HepG2 (cell line): Measurements from ENCODE around the gene SOAT2. TPM values are rescaled to one million over a fixed set of nuclear protein-coding genes. Genes with fewer than 3 reads are reported as not detected.
A peak's percentile ranks its signal among the peaks of the same experiment; 100 is the strongest.

Source experiments
- ATAC-seq: fragments of 200-7000 bp; cut with Tn5 transposase; 3 replicates; pipeline ENCODE4 v1.9.1; 2020; ENCODE audit warnings: mild to moderate bottlenecking, moderate library complexity
- BruUV-seq: library from RNA; stranded (reverse); fragments of 400-500 nt; replicated peaks from 2 replicates; lab custom pipeline; 2021; lab: Mats Ljungman, UMichigan
- CTCF ChIA-PET: fragments of 300-600 bp; formaldehyde crosslinking; extraction: SDS; loops from one replicate; lab custom pipeline; 2021; ENCODE audit warnings: low total read pairs, inconsistent platforms, low intra/inter-chr PET ratio; lab: Yijun Ruan, JAX
- POLR2A ChIA-PET: fragments of 350-600 bp; sonication (Branson Sonifier 250); formaldehyde crosslinking; loops from one replicate; lab custom pipeline; 2020; ENCODE audit warnings: antibody characterized with exemption, inconsistent platforms; lab: Yijun Ruan, JAX
- DNase-seq: peaks from one replicate; pipeline ENCODE4 v3.0.0-alpha.2; 2015; ENCODE audit warnings: low spot score
- FAIRE-seq: peaks from 3 replicates; lab custom pipeline; 2011; peaks lifted over from hg19 to GRCh38; lab: Jason Lieb, UNC
- H2AFZ ChIP-seq: one replicate; pipeline ENCODE4 v1.6.1; 2011; ENCODE audit warnings: low read length, inconsistent platforms
- H3K27ac ChIP-seq: fragments of 300-600 bp; 3 replicates; pipeline ENCODE4 v1.8.0; 2011; ENCODE audit warnings: mixed run types, mild to moderate bottlenecking, mixed read lengths, low read length, inconsistent platforms; ENCODE audit not compliant: insufficient read depth; ENCODE audit errors: extremely low read length
- H3K27me3 ChIP-seq, 2 experiments: fragments of 200-600 bp in 1 of 2; 2 replicates in 1 of 2; 3 replicates in 1 of 2; pipeline versions ENCODE4 v1.6.0 to v1.8.0; 2011; ENCODE audit warnings: low read length in 2 of 2, mild to moderate bottlenecking in 2 of 2, moderate library complexity in 2 of 2, inconsistent platforms in 1 of 2; ENCODE audit not compliant: insufficient read depth in 2 of 2, control insufficient read depth in 1 of 2
- H3K36me3 ChIP-seq, 2 experiments: fragments of 200-600 bp in 1 of 2; replicated peaks in 1 of 2; 2 replicates in 1 of 2; 3 replicates in 1 of 2; pipeline versions ENCODE4 v1.5.1 to v1.8.0; 2011; ENCODE audit warnings: low read length in 2 of 2, inconsistent platforms in 1 of 2; ENCODE audit not compliant: insufficient read depth in 2 of 2, control insufficient read depth in 1 of 2
- H3K4me1 ChIP-seq: 2 replicates; pipeline ENCODE4 v1.5.1; 2012; ENCODE audit warnings: low read length, inconsistent platforms; ENCODE audit not compliant: insufficient read depth
- H3K4me2 ChIP-seq: 2 replicates; pipeline ENCODE4 v1.6.0; 2011; ENCODE audit warnings: low read depth, low read length, inconsistent platforms
- H3K4me3 ChIP-seq, 3 experiments: fragments of 200-600 bp in 1 of 3; sonication (generic), shearing (Covaris generic) in 1 of 3; replicated peaks in 1 of 3; 2 replicates each; pipeline ENCODE4 v1.5.1; 2011 to 2016; ENCODE audit warnings: low read length in 3 of 3, inconsistent platforms in 2 of 3, low read depth in 2 of 3, mild to moderate bottlenecking in 2 of 3, control low read depth in 1 of 3, mixed read lengths in 1 of 3; ENCODE audit not compliant: insufficient read depth in 1 of 3
- H3K79me2 ChIP-seq: one replicate; pipeline ENCODE4 v1.6.1; 2011; ENCODE audit warnings: low read length, inconsistent platforms; ENCODE audit not compliant: insufficient read depth
- H3K9ac ChIP-seq: 2 replicates; pipeline ENCODE4 v1.6.0; 2011; ENCODE audit warnings: mild to moderate bottlenecking, low read depth, low read length, inconsistent platforms; ENCODE audit not compliant: insufficient read depth
- H3K9me3 ChIP-seq: 2 replicates; pipeline ENCODE4 v1.5.1; 2012; ENCODE audit warnings: mild to moderate bottlenecking, low read length
- H4K20me1 ChIP-seq: 2 replicates; pipeline ENCODE4 v1.6.0; 2011; ENCODE audit warnings: inconsistent platforms, mild to moderate bottlenecking, low read length, moderate library complexity; ENCODE audit not compliant: insufficient read depth
- ATF7 ChIP-seq, 2 experiments: fragments of 450-650 bp in 1 of 2; sonication (generic) in 1 of 2; formaldehyde crosslinking in 1 of 2; IDR thresholded peaks; 2 replicates each; pipeline versions ENCODE4 v1.4.0 to v1.6.1; 2016 to 2020; ENCODE audit warnings: antibody characterized with exemption in 1 of 2, mild to moderate bottlenecking in 1 of 2, missing genetic modification reagents in 1 of 2
- GATAD2A ChIP-seq: IDR thresholded peaks from 2 replicates; pipeline ENCODE4 v1.6.1; 2016
- POLR2AphosphoS2 ChIP-seq: IDR thresholded peaks from 2 replicates; pipeline ENCODE4 v1.6.1; 2011; ENCODE audit warnings: low read depth, low read length, improper control_type of control experiment
- SOX13 ChIP-seq, 3 experiments: fragments of 450-650 bp in 1 of 3; sonication (generic) in 1 of 3; formaldehyde crosslinking in 1 of 3; IDR thresholded peaks in 2 of 3; conservative IDR thresholded peaks in 1 of 3; 2 replicates each; pipeline versions ENCODE4 v1.5.0 to v1.6.1; 2016 to 2020; ENCODE audit warnings: antibody characterized with exemption in 1 of 3, mild to moderate bottlenecking in 1 of 3, missing compliant biosample characterization in 1 of 3, missing genetic modification reagents in 1 of 3, moderate library complexity in 1 of 3
- SOX5 ChIP-seq: IDR thresholded peaks from 2 replicates; pipeline ENCODE4 v1.6.1; 2016; ENCODE audit warnings: borderline replicate concordance
- SOX6 ChIP-seq, 2 experiments: fragments of 450-650 bp in 1 of 2; sonication (generic) in 1 of 2; formaldehyde crosslinking in 1 of 2; IDR thresholded peaks; 2 replicates each; pipeline versions ENCODE4 v1.4.0 to v1.6.1; 2017 to 2020; ENCODE audit warnings: antibody characterized with exemption in 1 of 2, mild to moderate bottlenecking in 1 of 2, missing genetic modification reagents in 1 of 2
- ZNF335 ChIP-seq: sonication (generic); formaldehyde crosslinking; IDR thresholded peaks from 2 replicates; pipeline ENCODE4 v1.4.0; 2020; ENCODE audit warnings: missing genetic modification reagents
- WGBS: methylation state at CpG from one replicate; pipeline ENCODE4 v1.1.6; 2017; ENCODE audit warnings: low lambda C conversion rate; 5-methylcytosine and 5-hydroxymethylcytosine counted together
- in situ Hi-C: cut with HindIII; loops from 2 replicates; pipeline ENCODE4 v1.10.0; 2017; ENCODE audit warnings: low pct_unique_long_range_greater_than_20kb; ENCODE audit not compliant: extremely low pct_ligation_motif_present
- intact Hi-C: fragments of 100-400 bp; cut with micrococcal nuclease; formaldehyde crosslinking; loops from one replicate; pipeline ENCODE4 v1.10.0; 2022; ENCODE audit not compliant: unreplicated experiment
- polyA plus RNA-seq, 8 experiments: library from polyadenylated mRNA; depleted of rRNA in 3 of 8; stranded (reverse) in 7 of 8; unstranded in 1 of 8; fragments of >200 nt; fragmentation: Illumina TruSeq in 4 of 8; extraction: Trizol in 4 of 8; gene quantifications; 2 replicates each; pipeline versions ENCODE4 v1.2.1 to v1.2.3, GENCODE V29; 2011 to 2016; ENCODE audit warnings: low read depth in 4 of 8, missing spikeins in 1 of 8, mixed read lengths in 1 of 8; ENCODE audit not compliant: insufficient read depth in 1 of 8
- total RNA-seq, 5 experiments: library from RNA; depleted of rRNA; stranded (reverse); fragments of >200 nt; fragmentation: Illumina TruSeq; extraction: Trizol; gene quantifications; 2 replicates each; pipeline ENCODE4 v1.2.3, GENCODE V29; 2016; ENCODE audit warnings: low read depth in 1 of 5
- TF ChIP-seq, protein P1 (sequence below): sonication (generic); formaldehyde crosslinking; IDR thresholded peaks from 2 replicates; pipeline ENCODE4 v1.4.0; 2020; ENCODE audit warnings: missing genetic modification reagents
- TF ChIP-seq, protein P2 (sequence below): sonication (generic); formaldehyde crosslinking; IDR thresholded peaks from 2 replicates; pipeline ENCODE4 v1.4.0; 2020; ENCODE audit warnings: mild to moderate bottlenecking, low read depth, missing genetic modification reagents

Gene SOAT2
- total and polyA plus RNA-seq, 2 of the 13 experiments (the other 11 are each of a cell fraction or from before 2014, with no cell fraction given) = 14.9 to 108 TPM

DNA sequence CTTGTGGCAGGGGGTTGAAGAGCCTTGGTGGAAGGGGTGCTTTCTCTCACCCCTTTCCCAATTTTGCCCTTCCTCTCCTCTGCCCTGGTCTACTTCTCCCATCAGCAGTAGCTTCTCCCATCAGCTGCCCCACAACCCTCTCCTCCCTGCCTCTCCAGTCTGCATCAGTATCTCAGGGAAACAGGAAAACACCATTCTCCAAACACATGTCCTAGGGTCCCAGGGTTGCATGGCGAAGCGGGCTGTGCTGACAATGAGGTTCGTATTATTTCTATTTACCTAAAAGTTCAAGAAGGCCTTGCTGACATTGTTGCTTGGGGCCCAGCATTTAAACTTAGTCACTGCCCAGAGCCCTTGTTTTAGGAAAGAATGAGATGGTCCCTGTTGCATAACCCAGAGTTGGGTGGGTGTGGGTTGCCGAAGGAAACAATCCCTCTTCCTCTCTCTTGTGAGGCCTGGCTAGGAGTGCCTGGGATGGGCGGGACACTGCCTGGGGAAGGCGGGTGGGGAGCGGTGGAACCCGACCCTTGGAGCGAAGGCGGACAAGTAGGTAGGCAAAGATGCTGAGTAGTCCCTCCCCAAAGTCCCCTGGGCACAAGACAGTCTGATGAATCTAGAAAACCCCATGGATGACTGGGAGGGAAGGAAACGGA lies 7.1 kb upstream of the SOAT2 start:
- no TSS peak for BruUV-seq
- H2AFZ ChIP-seq = no peak overlapping the region
- H3K9me3 ChIP-seq = no peaks in the 10 kb centered on the region
- ChIA-PET CTCF (no interaction called here), POLR2A (interaction anchor here (1.5 kb wide), 1 partner anchor 47 kb away, joined by 3 read pairs; no protein-coding TSS in a partner anchor)
- H3K27ac ChIP-seq = no peak overlapping the region
- FAIRE-seq (no peak), ATAC-seq (no peak), DNase-seq (no peak)
- H3K27me3 ChIP-seq = peaks cover 0 to 19% of the 10 kb centered on the region in 2 experiments; a peak in 3 of 5 replicates
- TF ChIP-seq ZNF335 (CRISPR knock-in tag) (no peak), GATAD2A (CRISPR knock-in tag) (no peak), SOX5 (CRISPR knock-in tag) (peak; percentile 41; the same call in 1 of the 2 replicates), POLR2AphosphoS2 (no peak), ATF7 (IDR thresholded peaks at IDR 0.05) (no peak), ATF7 (CRISPR knock-in tag; IDR thresholded peaks at IDR 0.05) (no peak), SOX6 (IDR thresholded peaks at IDR 0.05) (no peak), SOX6 (CRISPR knock-in tag; IDR thresholded peaks at IDR 0.05) (peak; percentile 66), SOX13 (IDR thresholded peaks at IDR 0.05) (no peak), SOX13 (CRISPR knock-in tag; conservative IDR thresholded peaks at IDR 0.05 in 1 of 2, IDR thresholded peaks at IDR 0.05 in 1 of 2) (peak in 1 of 2 experiments; percentile 69; a peak in 2 of 4 replicates)
- TF ChIP-seq, protein P1, sequence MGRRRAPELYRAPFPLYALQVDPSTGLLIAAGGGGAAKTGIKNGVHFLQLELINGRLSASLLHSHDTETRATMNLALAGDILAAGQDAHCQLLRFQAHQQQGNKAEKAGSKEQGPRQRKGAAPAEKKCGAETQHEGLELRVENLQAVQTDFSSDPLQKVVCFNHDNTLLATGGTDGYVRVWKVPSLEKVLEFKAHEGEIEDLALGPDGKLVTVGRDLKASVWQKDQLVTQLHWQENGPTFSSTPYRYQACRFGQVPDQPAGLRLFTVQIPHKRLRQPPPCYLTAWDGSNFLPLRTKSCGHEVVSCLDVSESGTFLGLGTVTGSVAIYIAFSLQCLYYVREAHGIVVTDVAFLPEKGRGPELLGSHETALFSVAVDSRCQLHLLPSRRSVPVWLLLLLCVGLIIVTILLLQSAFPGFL (CRISPR knock-in tag) = no peak
- TF ChIP-seq, protein P2, sequence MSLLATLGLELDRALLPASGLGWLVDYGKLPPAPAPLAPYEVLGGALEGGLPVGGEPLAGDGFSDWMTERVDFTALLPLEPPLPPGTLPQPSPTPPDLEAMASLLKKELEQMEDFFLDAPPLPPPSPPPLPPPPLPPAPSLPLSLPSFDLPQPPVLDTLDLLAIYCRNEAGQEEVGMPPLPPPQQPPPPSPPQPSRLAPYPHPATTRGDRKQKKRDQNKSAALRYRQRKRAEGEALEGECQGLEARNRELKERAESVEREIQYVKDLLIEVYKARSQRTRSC (CRISPR knock-in tag) = no peak
- in situ Hi-C loops (no loop called here), intact Hi-C loops (no loop called here)
- H3K36me3 ChIP-seq = no peaks in the 10 kb centered on the region
- 8% methylated on average over 10 of the region's 11 CpGs for WGBS
- no peak overlapping the region for H3K9ac ChIP-seq
- no peaks in the 10 kb centered on the region for H3K79me2 ChIP-seq
- peak overlapping the region; percentile 94 for H3K4me2 ChIP-seq
- H3K4me3 ChIP-seq = peak overlapping the region in 1 of 3 experiments; percentile 31; a peak in 1 of 6 replicates
- no peaks in the 10 kb centered on the region for H4K20me1 ChIP-seq
- peaks cover 70% of the 10 kb centered on the region for H3K4me1 ChIP-seq
